GM23248 (cell line): ENCODE results near the gene GRAMD1B.

Experiments
- EZH2 ChIP-seq: fragments of 200-600 bp; sonication (generic); IDR thresholded peaks from 2 replicates; pipeline ENCODE4 v1.6.1; 2018; ENCODE audit warnings: antibody characterized with exemption, mild to moderate bottlenecking; ENCODE audit not compliant: insufficient read depth, poor library complexity, severe bottlenecking
- EZH2phosphoT487 ChIP-seq: fragments of 200-600 bp; sonication (generic); IDR thresholded peaks from 2 replicates; pipeline ENCODE4 v1.6.1; 2018; ENCODE audit warnings: antibody characterized with exemption, moderate library complexity, mild to moderate bottlenecking, low read depth; ENCODE audit not compliant: insufficient read depth

DNA sequence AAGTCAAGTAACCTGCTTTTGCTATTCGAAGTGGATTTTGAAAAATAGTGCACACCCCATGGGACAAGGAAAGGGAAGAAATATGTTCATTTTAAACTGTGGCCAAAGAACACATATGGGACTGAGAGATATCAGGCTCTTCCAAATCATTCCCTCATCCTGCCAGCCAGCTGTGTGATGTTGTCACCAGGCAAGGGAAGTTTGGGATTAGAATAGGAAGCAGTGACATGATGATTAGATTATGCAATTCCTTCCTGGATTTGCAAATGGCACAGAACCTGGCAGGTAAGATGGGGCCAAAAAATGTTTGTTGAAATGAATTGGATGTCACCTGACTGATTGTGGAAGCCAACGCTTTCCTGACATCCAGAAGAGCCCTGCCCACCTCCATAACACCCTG, 229.2 kb downstream of the GRAMD1B start:
- TF ChIP-seq EZH2phosphoT487 (no peak), EZH2 (no peak)
